Hindlimb muscle (tissue), 1 donor: ENCODE data around the gene ABCA4. TPM values are rescaled to one million over a fixed set of nuclear protein-coding genes. Genes with fewer than 3 reads are reported as not detected.
"Not testable (repeated sequence)": the region's sequence is repeated elsewhere in the genome, so short reads cannot be mapped to it uniquely, and the experiment has no call there.

ENCODE experiments used
- DNase-seq: peaks from one replicate; pipeline ENCODE4 v3.0.0-alpha.2; 2013
- polyA plus RNA-seq: library from polyadenylated mRNA; unstranded; fragments of 120-200 nt; gene quantifications from one replicate; pipeline ENCODE4 v1.2.1, GENCODE V29; 2013; ENCODE audit not compliant: insufficient read length

Gene ABCA4
- polyA plus RNA-seq: 0.71 TPM

DNA sequence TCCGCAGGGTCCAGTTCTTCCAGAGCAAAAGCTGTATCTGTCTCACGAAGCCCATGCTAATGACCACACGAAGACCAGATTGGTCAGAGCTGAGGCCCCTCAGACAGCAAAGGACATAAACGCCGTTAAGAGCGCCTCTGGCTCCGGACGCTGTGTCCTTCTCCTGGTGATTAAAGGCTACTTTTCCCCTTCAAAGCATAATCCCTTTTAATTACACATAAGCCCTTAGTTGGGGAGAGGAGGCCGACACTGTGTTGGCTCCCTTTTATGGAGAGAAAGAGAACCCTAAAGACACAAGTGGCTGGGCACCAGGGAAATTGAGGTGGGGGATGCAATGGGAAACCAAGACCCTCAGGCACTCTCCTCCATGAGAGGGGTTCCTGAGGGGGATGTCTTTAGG lies at the start of gene ABCA4:
Gene ABCA4, minus strand, starts transcription at position 158 of the 400 bp plus-strand sequence. Its CDS starts 103 bp downstream, at position 55.
- no peak for DNase-seq

DNA sequence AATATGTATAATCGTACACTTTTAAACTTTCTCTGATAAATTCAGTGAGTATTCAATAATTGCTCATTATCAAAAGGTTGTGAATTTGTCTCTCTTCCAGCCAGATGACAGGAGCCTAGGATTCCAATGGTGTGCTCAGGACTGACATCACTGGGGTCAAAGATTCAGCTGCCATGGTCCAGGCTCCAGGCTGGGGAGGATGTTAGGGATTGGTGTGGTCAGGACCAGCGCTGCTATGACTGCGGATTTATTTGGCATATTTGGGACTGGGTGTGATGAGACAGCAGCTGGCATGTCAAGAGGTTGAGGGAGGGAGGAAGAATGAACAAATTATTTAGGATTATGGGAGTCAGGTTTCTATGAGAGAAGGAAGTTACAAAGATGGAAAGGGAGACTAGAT lies 48.2 kb upstream of the ABCA4 start:
- no peak for DNase-seq

DNA sequence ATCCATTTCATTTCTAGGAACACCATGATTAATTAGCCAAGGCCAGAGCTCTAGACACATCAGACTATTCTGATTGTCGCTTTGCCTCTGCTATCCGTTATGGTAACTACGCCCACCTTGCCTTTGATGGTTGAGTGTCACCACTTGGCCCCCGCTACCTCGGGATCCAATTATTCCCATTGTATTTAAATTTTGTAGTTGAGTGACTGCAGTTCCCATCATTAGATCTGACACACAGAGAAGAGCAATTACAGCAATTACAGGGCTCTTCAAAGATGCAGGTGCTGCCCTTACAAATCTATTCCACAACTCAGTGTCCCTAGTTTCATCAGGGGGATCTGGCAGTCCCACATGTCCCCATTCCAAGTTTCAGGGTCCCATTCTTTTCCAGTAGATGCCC lies 44.9 kb upstream of the ABCA4 start:
- DNase-seq: no peak

DNA sequence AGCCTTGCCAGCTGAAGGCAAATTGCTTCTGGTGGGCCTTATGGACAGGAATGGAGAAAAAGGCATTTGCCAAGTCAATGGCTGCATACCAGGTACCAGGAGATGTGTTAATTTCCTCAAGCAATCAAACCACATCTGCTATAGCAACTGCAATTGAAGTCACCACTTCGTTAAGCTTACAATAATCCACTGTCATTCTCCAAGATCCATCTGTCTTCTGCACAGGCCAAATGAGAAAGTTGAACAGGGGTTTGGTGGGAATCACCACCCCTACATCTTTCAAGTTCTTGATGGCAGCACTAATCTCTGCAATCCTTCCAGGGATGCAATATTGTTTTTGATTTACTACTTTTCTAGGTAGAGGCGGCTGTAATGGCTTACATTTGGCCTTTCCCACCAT lies 43.9 kb upstream of the ABCA4 start:
- not testable (repeated sequence) for DNase-seq

DNA sequence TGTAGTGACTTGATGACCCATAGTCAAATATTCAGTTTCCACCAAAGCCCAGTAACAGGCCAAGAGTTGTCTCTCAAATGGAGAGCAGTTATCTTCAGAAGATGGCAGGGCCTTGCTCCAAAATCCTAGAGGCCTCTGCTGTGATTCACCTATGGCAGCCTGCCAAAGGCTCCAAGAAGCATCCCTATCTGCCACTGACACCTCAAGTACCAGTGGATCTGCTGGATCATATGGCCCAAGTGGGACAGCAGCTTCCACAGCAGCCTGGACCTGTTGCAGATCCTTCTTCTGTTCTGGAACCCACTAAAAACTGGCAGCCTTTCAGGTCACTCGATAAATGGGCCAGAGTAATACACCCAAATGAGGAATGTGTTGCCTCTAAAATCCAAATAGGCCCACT lies 43.2 kb upstream of the ABCA4 start:
- DNase-seq: not testable (repeated sequence)

DNA sequence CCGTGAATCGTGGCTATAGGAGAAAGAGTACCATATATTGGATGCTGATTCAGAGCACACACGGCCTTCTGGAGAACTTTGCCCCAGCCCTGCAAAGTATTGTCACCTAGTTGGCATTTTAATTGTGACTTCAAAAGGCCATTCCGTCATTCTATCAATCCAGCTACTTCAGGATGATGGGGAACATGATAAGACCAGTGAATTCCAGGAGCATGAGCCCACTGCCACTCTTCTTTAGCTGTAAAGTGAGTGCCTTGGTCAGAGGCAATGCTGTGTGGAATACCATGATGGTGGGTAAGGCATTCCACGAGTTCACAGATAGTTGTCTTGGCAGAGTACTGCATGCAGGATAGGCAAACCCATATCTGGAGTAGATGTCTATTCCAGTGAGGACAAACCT lies 42.3 kb upstream of the ABCA4 start:
- not testable (repeated sequence) for DNase-seq

DNA sequence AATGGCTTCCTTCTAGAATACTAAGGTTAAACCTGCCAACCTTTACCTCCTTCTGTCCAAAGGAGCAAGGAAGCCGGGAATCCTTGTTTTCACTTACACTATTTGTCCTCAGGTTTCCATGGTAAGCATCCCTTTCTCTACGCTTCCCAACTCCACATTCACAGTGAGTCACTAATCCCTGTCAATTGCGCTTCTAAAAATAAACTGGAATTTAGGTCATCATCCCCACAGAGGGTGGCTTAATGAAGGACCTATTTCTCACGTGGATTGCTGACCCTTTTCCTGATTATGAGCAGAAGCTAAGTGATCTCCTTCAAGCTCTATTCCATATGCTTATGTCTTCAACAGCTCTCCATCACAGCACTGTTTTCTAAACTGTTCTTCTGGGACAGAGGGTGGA lies 39.9 kb upstream of the ABCA4 start:
- DNase-seq: peak; percentile 8

DNA sequence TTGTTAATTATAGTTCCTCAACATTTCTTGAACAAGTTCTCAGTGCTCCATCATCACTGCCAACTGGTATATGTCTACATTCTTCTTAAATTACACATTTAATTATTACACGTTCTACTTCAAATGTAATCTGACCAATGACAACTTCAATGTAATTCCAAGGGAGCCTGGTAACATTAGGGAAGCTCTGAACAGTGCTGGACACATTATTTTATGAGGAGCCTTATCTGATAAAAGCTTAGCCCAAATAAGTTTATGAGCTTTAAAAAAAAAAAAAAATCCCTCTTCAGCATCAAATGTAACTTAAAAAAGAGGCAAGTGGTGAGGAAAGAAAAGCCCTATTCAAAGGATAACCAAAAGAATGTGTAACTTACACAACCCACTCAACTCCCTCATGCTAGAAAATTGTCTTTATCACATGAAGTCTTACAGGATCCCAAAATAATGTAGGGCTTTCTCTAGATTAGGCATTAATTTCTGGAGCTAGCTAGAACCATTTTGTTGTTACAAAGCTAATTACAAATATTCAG lies 35.2 kb upstream of the ABCA4 start:
- DNase-seq: no peak

DNA sequence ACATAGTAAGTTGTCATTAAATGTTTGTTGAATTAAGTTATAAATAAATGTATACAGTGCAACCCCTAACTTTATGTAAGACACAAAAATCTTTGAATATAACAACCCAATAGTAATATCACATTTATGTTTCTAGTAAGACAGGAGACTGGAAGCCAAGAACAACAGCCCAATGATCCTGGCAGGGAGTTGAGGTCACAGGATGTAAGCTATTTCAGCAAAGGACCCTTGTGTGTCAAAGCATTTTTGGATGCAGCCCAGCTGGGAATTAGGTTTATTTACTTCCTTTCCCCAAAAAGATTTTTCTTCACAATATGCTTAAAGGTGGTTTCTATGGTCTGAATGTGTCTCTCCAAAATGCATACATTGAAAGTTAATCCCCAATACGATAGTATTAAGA lies 34.0 kb upstream of the ABCA4 start:
- DNase-seq: no peak

DNA sequence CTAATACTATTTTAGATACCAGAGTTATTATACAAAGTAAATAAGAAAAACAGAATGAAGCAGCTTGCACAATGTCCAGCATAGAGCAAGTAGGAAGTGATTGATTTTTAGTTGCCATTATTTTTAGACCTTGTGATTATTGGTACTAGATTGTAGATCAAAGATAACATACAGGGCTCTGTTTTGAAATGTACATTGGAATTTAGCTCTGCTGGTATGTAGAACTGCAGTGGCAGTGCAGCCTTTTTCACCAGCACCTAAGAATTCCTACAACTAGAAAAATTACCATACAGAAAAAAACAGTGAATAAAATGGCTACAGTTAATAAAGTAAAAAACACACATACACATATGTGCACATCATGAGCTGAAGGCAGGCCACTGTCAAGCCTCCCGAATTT lies 32.2 kb upstream of the ABCA4 start:
- no peak for DNase-seq

DNA sequence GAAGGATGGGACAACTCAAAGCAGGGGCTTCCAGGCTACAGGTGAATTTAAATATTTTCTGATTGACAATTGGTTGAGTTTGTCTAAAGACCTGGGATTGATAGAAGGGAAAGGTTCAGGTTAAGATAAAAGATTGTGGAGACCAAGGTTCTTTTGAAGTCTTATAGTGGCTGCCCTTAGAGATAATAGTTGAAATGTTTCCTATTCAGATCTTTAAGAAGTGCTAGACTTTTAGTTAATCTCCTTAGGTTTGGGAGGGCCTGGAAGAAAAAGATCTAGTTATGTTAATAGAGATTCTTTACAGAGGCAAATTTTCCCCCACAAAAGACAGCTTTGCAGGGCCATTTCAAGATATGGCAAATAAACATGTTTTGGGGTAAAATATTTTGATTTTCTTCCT lies 28.2 kb upstream of the ABCA4 start:
- DNase-seq: not testable (repeated sequence)

DNA sequence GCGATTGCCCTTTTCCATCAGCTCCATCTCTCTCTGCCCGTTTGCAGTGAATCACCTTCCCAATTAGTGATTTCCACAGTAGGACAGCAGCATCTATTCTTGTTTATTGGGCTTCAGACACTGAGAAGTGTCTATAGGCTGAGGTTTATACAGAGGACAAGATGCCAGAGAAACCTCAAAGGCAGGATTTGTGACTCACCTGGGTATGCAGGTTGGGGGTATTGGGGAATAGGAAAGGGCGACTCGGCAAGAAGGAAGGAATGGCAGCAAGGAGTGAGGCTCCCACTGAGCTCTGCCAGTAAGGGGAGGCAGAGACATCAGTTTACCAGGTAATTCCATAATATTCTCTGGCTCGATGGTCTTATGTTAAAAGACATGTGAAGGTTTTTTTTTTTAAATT lies 25.3 kb upstream of the ABCA4 start:
- DNase-seq: no peak

DNA sequence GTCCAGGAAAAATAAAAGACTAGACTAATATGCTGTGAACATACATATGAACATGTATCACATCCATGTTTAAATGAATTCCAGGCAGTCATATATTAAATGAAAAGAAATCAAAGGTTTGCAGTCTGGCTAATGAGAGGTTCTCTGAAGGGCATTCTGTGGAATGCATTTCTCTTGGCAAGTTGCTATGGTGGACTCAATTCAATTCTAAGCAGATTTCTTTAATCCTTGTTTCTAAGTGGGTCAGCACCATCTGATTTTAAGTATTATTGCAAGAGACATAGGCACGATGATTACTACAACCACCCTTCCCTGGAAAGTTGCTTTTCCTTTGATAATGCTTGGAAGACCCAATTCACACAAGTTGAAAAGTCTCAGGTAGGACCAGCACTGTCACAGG lies 23.9 kb upstream of the ABCA4 start:
- DNase-seq: no peak

DNA sequence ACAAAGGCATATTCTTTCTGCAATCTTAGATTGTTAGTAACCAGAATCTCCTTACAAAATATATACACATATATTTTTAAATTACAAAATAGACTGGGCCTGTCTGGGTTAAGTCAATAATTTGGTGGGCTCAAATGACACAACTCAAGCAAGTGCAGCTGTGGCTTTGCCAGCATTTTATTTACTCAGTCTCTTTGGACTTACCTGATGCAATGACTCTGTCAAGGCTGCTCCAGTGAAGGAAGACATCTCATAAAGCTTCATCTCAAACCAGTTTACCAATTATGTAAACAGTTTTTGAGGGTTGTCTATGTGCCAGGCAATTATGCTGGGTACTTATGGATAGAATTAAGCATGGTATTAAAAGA lies 22.8 kb upstream of the ABCA4 start:
- DNase-seq: no peak

DNA sequence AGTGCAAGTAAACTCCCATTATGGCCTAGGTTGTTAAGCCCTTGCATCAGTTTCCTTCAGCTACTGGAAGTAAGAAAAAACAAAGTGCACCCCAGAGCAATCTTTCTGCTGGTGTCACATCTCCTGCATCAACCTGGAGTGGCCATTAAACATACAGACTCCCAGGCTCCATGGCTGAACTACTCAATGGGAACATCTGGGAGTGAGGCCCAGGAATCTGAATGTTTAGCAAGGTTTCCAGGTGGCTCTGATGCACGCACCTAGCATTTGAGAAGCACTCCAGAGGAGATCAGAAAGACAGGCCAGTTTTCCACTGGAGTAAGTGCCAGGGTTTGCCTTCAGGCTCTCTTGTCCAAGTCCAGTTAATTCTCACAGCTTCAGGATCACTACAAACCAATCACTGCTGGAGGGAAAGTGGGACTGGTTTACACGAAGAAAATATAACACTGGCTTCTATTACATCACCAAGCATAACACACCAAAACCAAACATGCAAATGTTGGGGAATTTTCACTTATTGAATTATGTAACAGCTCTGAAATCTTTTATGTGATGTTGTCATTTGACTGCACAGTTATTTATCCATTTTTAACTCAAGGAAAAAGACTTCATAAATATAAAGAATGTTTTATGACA lies 22.3 kb upstream of the ABCA4 start:
- DNase-seq: no peak

DNA sequence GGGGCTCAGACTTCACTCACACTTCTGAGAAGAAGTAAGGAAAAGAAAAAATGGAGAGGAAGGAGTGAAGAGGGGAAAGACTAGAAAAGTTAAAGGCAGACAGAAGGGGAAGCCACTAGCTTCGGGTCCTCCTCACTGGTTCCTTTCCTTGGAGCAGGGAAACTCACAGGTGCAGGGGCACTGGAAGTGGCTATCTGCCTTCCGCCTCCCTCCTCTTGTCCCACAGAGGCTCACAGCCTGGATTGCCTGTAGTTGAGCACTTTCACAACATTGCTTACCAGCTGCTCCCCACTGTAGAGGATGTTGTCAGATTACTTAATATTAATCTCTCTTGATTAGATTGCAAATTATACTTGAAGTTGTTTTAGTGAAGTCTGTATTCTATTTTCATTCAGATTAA lies 21.6 kb upstream of the ABCA4 start:
- DNase-seq: no peak

DNA sequence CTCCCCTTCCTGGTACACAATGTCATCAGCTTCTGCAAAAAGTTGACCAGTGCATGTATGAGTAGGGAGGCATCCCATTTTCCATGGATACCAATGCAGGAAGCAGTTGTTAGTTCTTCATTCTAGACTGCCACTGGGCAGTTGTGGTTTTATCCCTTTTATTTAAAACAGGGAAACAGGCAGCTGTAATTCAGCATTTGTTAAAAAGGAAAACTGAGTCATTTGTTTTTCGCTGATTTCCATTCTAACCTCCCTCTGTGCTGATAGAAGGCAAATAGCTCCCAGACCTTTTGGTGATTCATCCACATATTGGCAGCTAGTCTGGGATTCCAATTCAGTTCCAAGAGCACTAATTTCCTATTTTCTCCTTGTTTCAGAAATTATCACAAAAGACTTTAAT lies 21.1 kb upstream of the ABCA4 start:
- no peak for DNase-seq

DNA sequence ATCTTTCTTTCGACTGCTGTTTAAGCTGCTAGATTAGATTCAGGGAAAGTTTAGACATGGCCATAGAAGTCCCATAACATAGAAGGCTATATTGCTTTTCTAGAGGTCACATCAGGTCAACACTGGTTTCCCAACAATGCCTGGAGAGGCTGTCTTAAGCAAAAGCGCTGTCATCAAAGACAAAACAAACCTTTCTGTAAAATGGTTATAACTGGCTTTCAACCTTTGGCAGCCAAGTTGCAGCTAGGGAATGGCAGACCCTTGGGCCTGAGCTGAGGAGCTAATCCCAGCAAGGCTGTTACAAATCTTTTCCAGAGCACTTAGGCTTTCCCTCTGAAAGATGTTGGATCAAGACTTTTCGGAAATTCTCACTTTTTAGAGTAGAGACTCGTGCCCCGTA lies 11.2 kb upstream of the ABCA4 start:
- DNase-seq: no peak

DNA sequence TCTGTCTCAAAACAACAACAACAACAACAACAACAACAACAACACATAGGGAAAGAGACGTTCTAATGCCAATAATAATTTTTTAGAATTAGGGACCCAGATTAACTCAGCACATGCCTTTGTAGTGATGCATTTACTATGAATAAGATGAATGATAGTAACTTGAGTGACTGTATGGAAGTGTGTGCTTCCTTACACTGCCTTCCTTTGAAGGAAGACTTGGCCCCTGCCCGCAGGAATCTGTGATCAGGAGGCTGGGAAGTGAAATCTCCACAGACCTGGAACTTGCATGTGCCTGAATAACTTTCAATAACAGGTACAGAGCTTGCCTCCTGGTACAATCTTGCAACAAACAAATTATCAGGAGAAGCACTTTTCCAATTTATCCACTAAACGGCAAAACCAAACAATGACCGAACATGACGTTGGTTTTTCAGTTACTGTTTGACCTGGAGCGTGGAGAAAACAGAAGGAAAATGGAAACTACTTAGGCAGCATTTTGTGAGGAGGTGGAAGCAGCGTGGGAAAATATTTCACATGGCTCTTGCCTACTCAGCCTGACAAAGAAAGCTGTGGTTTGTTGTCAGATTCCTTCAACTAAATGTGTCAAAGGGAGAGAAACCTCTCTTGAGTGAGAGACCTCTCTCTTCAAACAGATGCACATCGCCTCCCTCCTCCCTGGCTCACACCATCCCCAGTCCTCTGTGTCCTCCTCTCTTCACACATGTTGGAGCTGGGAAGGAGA lies 10.1 kb upstream of the ABCA4 start:
- no peak for DNase-seq

DNA sequence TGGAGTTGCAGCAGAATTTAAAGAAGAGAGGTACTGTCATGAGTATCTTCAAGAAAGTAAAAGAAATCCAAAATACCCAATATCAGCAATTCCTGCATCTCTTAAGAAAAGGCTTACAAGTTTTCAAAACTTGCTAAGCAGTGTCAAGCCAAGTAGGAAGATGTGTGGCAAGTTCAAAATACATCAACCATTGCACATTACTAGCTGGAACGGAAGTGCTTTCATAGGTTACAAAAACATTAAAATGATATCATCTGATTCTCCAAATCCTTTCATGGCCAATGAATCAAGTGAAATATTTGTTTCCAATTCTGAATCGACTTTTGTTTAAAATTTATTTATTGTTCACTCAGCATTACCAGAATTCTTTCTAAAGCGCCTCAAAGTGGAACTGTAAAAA lies 5.7 kb upstream of the ABCA4 start:
- no peak for DNase-seq

DNA sequence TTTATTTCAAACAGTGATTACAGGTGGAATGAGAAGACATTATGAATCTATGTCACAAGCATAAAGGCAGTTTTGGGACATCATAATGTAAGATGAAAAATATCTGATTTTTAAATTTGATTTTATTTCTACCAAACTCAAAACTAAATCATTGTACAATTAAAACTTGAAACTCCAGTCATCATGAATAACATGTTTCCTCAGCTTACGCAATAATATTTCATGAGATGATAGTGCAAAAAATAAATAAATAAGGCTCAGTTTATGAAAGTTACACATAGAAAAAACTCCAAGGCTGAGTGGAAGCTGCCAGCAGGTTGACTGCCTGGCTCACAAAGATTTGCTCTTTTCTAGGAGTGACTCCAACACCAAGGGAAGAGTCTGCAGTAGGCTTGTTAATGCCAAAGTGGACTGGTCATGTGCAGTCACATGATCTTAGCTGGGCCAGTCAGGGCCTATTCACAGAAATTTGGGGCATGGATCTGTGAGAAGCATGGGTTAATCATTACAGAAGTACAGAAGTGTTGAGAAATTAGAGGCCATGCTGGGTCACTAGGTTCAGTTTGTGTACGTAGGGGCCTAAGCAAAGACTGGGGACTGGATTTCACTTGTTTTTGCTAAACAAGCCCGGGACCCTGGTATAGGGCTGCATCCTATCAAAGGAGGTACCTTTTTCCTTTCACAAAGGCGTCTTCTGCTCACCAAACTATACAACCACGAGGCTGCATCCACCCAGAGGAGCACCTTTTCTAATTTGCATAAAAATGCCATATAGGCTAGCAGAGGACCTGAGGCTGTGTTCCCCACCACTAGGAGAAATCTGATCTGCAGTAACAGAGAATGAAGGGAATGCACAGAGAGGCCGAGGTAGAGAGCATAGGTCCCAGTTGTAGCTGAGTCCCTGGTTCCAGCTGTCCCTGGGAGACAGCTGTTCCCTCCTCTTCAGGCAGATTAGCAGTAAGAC lies 4.9 kb upstream of the ABCA4 start:
- DNase-seq: no peak

DNA sequence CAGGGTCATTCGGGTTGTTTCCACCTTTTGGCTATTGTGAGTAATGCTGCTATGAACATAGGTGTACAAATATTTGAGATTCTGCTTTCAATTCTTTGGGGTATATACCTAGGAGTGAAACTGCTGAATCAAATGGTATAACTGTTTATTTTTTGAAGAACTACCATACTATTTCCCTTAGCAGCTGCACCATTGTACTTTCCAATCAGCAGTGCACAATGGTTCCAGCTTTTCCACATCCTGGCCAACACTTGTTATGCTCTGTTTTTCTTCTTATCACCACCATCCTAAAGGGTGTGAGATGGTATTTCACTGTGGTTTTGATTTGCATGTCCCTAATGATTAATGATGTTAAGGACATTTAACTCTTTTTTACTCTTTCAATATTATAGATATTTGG lies 3.6 kb upstream of the ABCA4 start:
- DNase-seq: no peak
